NCI-H1436 (cell line): ENCODE data around the gene USP17L30.
"Not testable (repeated sequence)": the region's sequence is repeated elsewhere in the genome, so short reads cannot be mapped to it uniquely, and the experiment has no call there.

Source experiments
- DNase-seq: peaks from one replicate; lab custom pipeline; 2025; lab: John Stamatoyannopoulos, UW

USP17L30 gene

GRCh38 chr4:9362829-9363228 is at the start of gene USP17L30:
Gene USP17L30, plus strand, starts transcription at chr4:9363129. Its CDS starts 0 bp downstream, at chr4:9363129.
- DNase-seq, result not testable (repeated sequence)

- not testable (repeated sequence) for DNase-seq
Observed at GRCh38 chr4:9324191-9324590, 38.7 kb upstream of the USP17L30 start.

- not testable (repeated sequence) for DNase-seq
Observed at GRCh38 chr4:9324865-9325264, 38.1 kb upstream of the USP17L30 start, which contains the start of gene USP17L24. Gene USP17L24, plus strand, starts transcription at chr4:9325165. Its CDS starts 0 bp downstream, at chr4:9325165.

GRCh38 chr4:9329611-9330010 is 33.3 kb upstream of the USP17L30 start, which contains the start of gene USP17L25:
Gene USP17L25, plus strand, starts transcription at chr4:9329911. Its CDS starts 0 bp downstream, at chr4:9329911.
- not testable (repeated sequence) for DNase-seq

GRCh38 chr4:9334358-9334757 is 28.6 kb upstream of the USP17L30 start, which contains the start of gene USP17L26:
Gene USP17L26, plus strand, starts transcription at chr4:9334658. Its CDS starts 0 bp downstream, at chr4:9334658.
- not testable (repeated sequence) for DNase-seq

- not testable (repeated sequence) for DNase-seq
Observed at GRCh38 chr4:9339103-9339502, 23.8 kb upstream of the USP17L30 start, which contains the start of gene USP17L5. Gene USP17L5, plus strand, starts transcription at chr4:9339403. Its CDS starts 0 bp downstream, at chr4:9339403.

GRCh38 chr4:9343848-9344247 is 19.1 kb upstream of the USP17L30 start, which contains the start of gene USP17L27:
Gene USP17L27, plus strand, starts transcription at chr4:9344148. Its CDS starts 0 bp downstream, at chr4:9344148.
- DNase-seq, result not testable (repeated sequence)

GRCh38 chr4:9348593-9348992 is 14.3 kb upstream of the USP17L30 start, which contains the start of gene USP17L28:
Gene USP17L28, plus strand, starts transcription at chr4:9348893. Its CDS starts 0 bp downstream, at chr4:9348893.
- not testable (repeated sequence) for DNase-seq

GRCh38 chr4:9350866-9351265 is 12.1 kb upstream of the USP17L30 start:
- not testable (repeated sequence) for DNase-seq

- not testable (repeated sequence) for DNase-seq
Observed at GRCh38 chr4:9353338-9353737, 9.6 kb upstream of the USP17L30 start, which contains the start of gene USP17L29. Gene USP17L29, plus strand, starts transcription at chr4:9353638. Its CDS starts 0 bp downstream, at chr4:9353638.

- DNase-seq, result not testable (repeated sequence)
Observed at GRCh38 chr4:9379881-9380280, 17.0 kb downstream of the USP17L30 start.

- not testable (repeated sequence) for DNase-seq
Observed at GRCh38 chr4:9381012-9381534, 18.1 kb downstream of the USP17L30 start.

GRCh38 chr4:9384126-9384525 is 21.2 kb downstream of the USP17L30 start:
- DNase-seq, result no peak

- DNase-seq, result not testable (repeated sequence)
Observed at GRCh38 chr4:9389001-9389400, 26.1 kb downstream of the USP17L30 start.

- not testable (repeated sequence) for DNase-seq
Observed at GRCh38 chr4:9405774-9406173, 42.8 kb downstream of the USP17L30 start.

GRCh38 chr4:9406491-9406890 is 43.6 kb downstream of the USP17L30 start:
- DNase-seq, result not testable (repeated sequence)

GRCh38 chr4:9409793-9410192 is 46.9 kb downstream of the USP17L30 start:
- DNase-seq, result no peak
